Measurements from ENCODE around the gene KCNMB3.

DNA sequence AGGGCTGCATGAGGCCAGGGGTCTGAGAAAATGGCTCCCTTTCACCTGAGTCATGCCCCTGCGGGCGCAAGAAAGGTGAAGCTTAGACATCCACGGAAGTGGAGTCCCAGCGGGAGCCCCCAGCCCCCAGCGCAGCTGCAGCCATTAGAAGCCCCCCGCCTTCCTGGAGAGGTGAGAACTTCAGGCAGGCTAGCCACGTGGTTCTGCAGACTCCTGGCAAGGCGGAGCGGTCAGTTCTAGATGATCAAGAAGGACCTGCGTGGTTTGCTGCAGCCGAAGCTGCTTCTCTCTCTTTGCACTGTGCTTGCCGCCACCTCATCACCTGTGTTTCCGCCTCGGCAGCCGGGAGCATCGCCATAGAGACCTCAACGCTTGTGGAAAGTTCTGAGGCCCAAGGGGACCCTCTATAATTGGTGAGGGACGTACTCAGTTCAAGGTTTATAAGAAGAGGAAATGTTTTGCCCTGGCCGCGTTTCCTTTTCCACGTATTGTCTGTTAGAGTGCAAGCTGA lies 15.8 kb upstream of the KCNMB3 start:
- TF ChIP-seq POLR2A (IDR thresholded peaks at IDR 0.05; ENCODE audit: low read length) (no peak), GATA1 (IDR thresholded peaks at IDR 0.05; ENCODE audit: low read depth, low read length) (no peak)

All from erythroblast (primary cell).